OCI-LY7 (cell line): ENCODE results near the gene ANO10. TPM values are rescaled to one million over a fixed set of nuclear protein-coding genes. Genes with fewer than 3 reads are reported as not detected.

Source experiments
- BruUV-seq: library from RNA; stranded (reverse); fragments of 400-500 nt; replicated peaks from 2 replicates; lab custom pipeline; 2021; lab: Mats Ljungman, UMichigan
- CTCF ChIA-PET: fragments of 300-600 bp; sonication (Branson Sonifier 250); formaldehyde crosslinking; loops from one replicate; lab custom pipeline; 2022; ENCODE audit warnings: antibody characterized with exemption; ENCODE audit not compliant: unreplicated experiment; lab: Charles Lee
- POLR2A ChIA-PET: fragments of 300-600 bp; sonication (Branson Sonifier 250); formaldehyde crosslinking; loops from one replicate; lab custom pipeline; 2022; ENCODE audit warnings: antibody characterized with exemption; lab: Charles Lee
- DNase-seq: peaks from one replicate; pipeline ENCODE4 v3.0.0-alpha.2; 2015; ENCODE audit warnings: low spot score
- H2AFZ ChIP-seq: fragments of 200-600 bp; sonication (generic), shearing (Covaris generic); 2 replicates; pipeline ENCODE4 v1.6.1; 2014; ENCODE audit warnings: mild to moderate bottlenecking, antibody characterized with exemption, low read length, moderate library complexity
- H3K27ac ChIP-seq: fragments of 200-600 bp; sonication (generic); 2 replicates; pipeline ENCODE4 v1.5.1; 2014; ENCODE audit warnings: mixed run types, low read depth, mild to moderate bottlenecking, moderate library complexity, low read length, inconsistent platforms; ENCODE audit not compliant: poor library complexity, severe bottlenecking
- H3K36me3 ChIP-seq: fragments of 200-600 bp; sonication (generic); 2 replicates; pipeline ENCODE4 v1.6.1; 2014; ENCODE audit warnings: mild to moderate bottlenecking, antibody characterized with exemption, low read length, moderate library complexity, mixed read lengths; ENCODE audit not compliant: insufficient read depth
- H3K4me1 ChIP-seq: fragments of 200-600 bp; sonication (generic); 2 replicates; pipeline ENCODE4 v1.5.1; 2014; ENCODE audit warnings: mild to moderate bottlenecking, low read length; ENCODE audit not compliant: insufficient read depth, poor library complexity, severe bottlenecking
- H3K4me2 ChIP-seq: fragments of 200-600 bp; sonication (generic); 2 replicates; pipeline ENCODE4 v1.6.1; 2014; ENCODE audit warnings: mild to moderate bottlenecking, low read length
- H3K4me3 ChIP-seq: fragments of 200-600 bp; sonication (generic); 2 replicates; pipeline ENCODE4 v1.5.1; 2014; ENCODE audit warnings: mild to moderate bottlenecking, low read depth, low read length; ENCODE audit not compliant: poor library complexity, severe bottlenecking
- H3K79me2 ChIP-seq: fragments of 200-600 bp; sonication (generic); 2 replicates; pipeline ENCODE4 v1.6.1; 2016; ENCODE audit warnings: low read depth, mild to moderate bottlenecking, low read length, moderate library complexity, mixed read lengths; ENCODE audit not compliant: insufficient read depth
- H3K9me2 ChIP-seq: fragments of 200-600 bp; sonication (generic); 2 replicates; pipeline ENCODE4 v1.6.1; 2016; ENCODE audit warnings: mild to moderate bottlenecking, low read length, mixed read lengths; ENCODE audit not compliant: insufficient read depth
- H3K9me3 ChIP-seq: fragments of 200-600 bp; sonication (generic); 2 replicates; pipeline ENCODE4 v1.6.1; 2014; ENCODE audit warnings: mild to moderate bottlenecking, mixed run types, low read length, mixed read lengths
- H4K20me1 ChIP-seq: fragments of 200-600 bp; sonication (generic); 2 replicates; pipeline ENCODE4 v1.6.1; 2014; ENCODE audit warnings: mild to moderate bottlenecking, antibody characterized with exemption, low read length, moderate library complexity, mixed read lengths; ENCODE audit not compliant: insufficient read depth
- CTCF ChIP-seq: fragments of 200-600 bp; sonication (generic); conservative IDR thresholded peaks from 2 replicates; pipeline ENCODE4 v1.5.1; 2014; ENCODE audit warnings: mild to moderate bottlenecking, antibody characterized with exemption, low read length, moderate library complexity, mixed read lengths
- EZH2phosphoT487 ChIP-seq: fragments of 200-600 bp; sonication (generic); IDR thresholded peaks from 2 replicates; pipeline ENCODE4 v1.6.1; 2018; ENCODE audit warnings: low read depth, borderline replicate concordance, mild to moderate bottlenecking, mixed run types, antibody characterized with exemption, low read length, moderate library complexity, mixed read lengths
- intact Hi-C: fragments of 100-400 bp; cut with micrococcal nuclease; formaldehyde crosslinking; loops from one replicate; pipeline ENCODE4 v1.10.0; 2022; ENCODE audit not compliant: unreplicated experiment
- total RNA-seq, 2 experiments: library from RNA; depleted of rRNA in 1 of 2; stranded (reverse); fragments of >200 nt in 1 of 2; shearing (Covaris generic) in 1 of 2; gene quantifications; 2 replicates each; pipeline ENCODE4 v1.2.3, GENCODE V29; 2014 to 2022

Gene ANO10
- total RNA-seq, 2 experiments from 2014 or later: 2.2 to 5.8 TPM

GRCh38 chr3:43323541-43323940 is 298.3 kb downstream of the ANO10 start:
- DNase-seq: no peak
- Histone ChIP-seq H3K79me2 (no peaks in the 10 kb centered on the region; the same call in 1 of the 2 replicates), H2AFZ (no peak overlapping the region), H3K4me1 (no peaks in the 10 kb centered on the region), H3K36me3 (no peaks in the 10 kb centered on the region; the same call in 1 of the 2 replicates), H3K9me3 (peaks cover 9% of the 10 kb centered on the region; the same call in 1 of the 2 replicates), H3K4me2 (no peak overlapping the region), H4K20me1 (no peaks in the 10 kb centered on the region), H3K4me3 (no peak overlapping the region), H3K27ac (no peak overlapping the region), H3K9me2 (no peaks in the 10 kb centered on the region)
- no TSS peak for BruUV-seq
- ChIA-PET CTCF (no interaction called here), POLR2A (interaction anchor here (0.7 kb wide), 1 partner anchor 385 kb away, joined by 4 read pairs; no protein-coding TSS in a partner anchor)
- TF ChIP-seq CTCF: no peak
- TF ChIP-seq EZH2phosphoT487: no peak
- intact Hi-C loops: no loop called here

GRCh38 chr3:43320288-43320687 is 301.5 kb downstream of the ANO10 start:
- H3K9me3 ChIP-seq: peaks cover 9% of the 10 kb centered on the region; the same call in 1 of the 2 replicates
- H3K79me2 ChIP-seq: no peaks in the 10 kb centered on the region; the same call in 1 of the 2 replicates
- H3K4me3 ChIP-seq: no peak overlapping the region
- ChIA-PET CTCF (no interaction called here), POLR2A (interaction anchor here (0.6 to 1.1 kb wide), 3 partner anchors 13 to 560 kb away, joined by 3 to 7 read pairs (median 5); no protein-coding TSS in a partner anchor)
- no peaks in the 10 kb centered on the region for H3K4me1 ChIP-seq
- intact Hi-C loops: no loop called here
- H3K27ac ChIP-seq: no peak overlapping the region
- H2AFZ ChIP-seq: no peak overlapping the region
- DNase-seq: no peak
- no peaks in the 10 kb centered on the region for H4K20me1 ChIP-seq
- BruUV-seq: no TSS peak
- H3K36me3 ChIP-seq: no peaks in the 10 kb centered on the region; the same call in 1 of the 2 replicates
- no peaks in the 10 kb centered on the region for H3K9me2 ChIP-seq
- TF ChIP-seq EZH2phosphoT487 (no peak), CTCF (no peak)
- no peak overlapping the region for H3K4me2 ChIP-seq

DNA sequence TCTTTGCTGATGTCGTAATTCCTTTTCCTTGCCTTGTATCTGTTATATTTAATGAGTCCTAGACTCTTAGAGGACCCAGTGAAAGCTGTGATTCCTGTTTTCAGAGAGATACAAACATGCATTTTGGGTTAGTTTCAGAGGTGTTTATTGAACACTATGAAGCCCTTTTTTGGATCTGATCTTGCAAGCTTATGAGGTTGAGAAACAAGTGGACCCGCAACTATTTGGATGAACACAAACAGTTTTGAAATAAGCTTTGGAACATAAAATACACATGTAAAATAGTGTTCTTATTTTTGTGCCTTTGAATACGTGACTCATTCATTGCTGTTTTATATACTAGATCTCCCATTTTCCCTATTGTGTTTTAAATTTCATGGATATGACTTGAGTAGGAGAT is 302.0 kb downstream of the ANO10 start:
- no peak overlapping the region for H2AFZ ChIP-seq
- no peak overlapping the region for H3K27ac ChIP-seq
- H3K36me3 ChIP-seq: no peaks in the 10 kb centered on the region; the same call in 1 of the 2 replicates
- BruUV-seq: no TSS peak
- no peaks in the 10 kb centered on the region for H3K9me2 ChIP-seq
- ChIA-PET CTCF (no interaction called here), POLR2A (interaction anchor here (1.1 kb wide), 1 partner anchor 13 kb away, joined by 3 read pairs; no protein-coding TSS in a partner anchor)
- no peaks in the 10 kb centered on the region; the same call in 1 of the 2 replicates for H3K79me2 ChIP-seq
- TF ChIP-seq EZH2phosphoT487 (no peak), CTCF (no peak)
- H3K4me2 ChIP-seq: no peak overlapping the region
- intact Hi-C loops: no loop called here
- no peaks in the 10 kb centered on the region for H3K4me1 ChIP-seq
- H3K4me3 ChIP-seq: no peak overlapping the region
- no peaks in the 10 kb centered on the region for H4K20me1 ChIP-seq
- DNase-seq: no peak
- peaks cover 9% of the 10 kb centered on the region; the same call in 1 of the 2 replicates for H3K9me3 ChIP-seq
